K562 (cell line): Measurements from ENCODE around the gene UBE2E1. TPM values are rescaled to one million over a fixed set of nuclear protein-coding genes. Genes with fewer than 3 reads are reported as not detected.

Experiments
- ATAC-seq: fragments of 200-7000 bp; cut with Tn5 transposase; 3 replicates; pipeline ENCODE4 v1.9.1; 2020; ENCODE audit warnings: moderate library complexity
- BruUV-seq: library from RNA; stranded (reverse); fragments of 400-500 nt; replicated peaks from 2 replicates; lab custom pipeline; 2021; lab: Mats Ljungman, UMichigan
- CTCF ChIA-PET: fragments of 300-600 bp; formaldehyde crosslinking; extraction: SDS; loops from one replicate; lab custom pipeline; 2021; ENCODE audit warnings: low intra/inter-chr PET ratio; lab: Yijun Ruan, JAX
- POLR2A ChIA-PET: fragments of 300-600, 350-650 bp; sonication (Branson Sonifier 250); formaldehyde crosslinking; extraction: SDS; loops from one replicate; lab custom pipeline; 2021; ENCODE audit warnings: antibody characterized with exemption, inconsistent platforms; lab: Yijun Ruan, JAX
- DNase-seq, 4 experiments: peaks; one replicate each; pipeline versions ENCODE4 v3.0.0 to v3.0.0-alpha.2; 2011 to 2018; ENCODE audit warnings: low spot score in 3 of 4, mixed read lengths in 3 of 4; ENCODE audit errors: extremely low read depth in 1 of 4
- FAIRE-seq: peaks from 2 replicates; lab custom pipeline; 2011; peaks lifted over from hg19 to GRCh38; lab: Jason Lieb, UNC
- H2AFZ ChIP-seq: 2 replicates; pipeline ENCODE4 v1.6.0; 2011; ENCODE audit warnings: low read depth, low read length, control low read depth, inconsistent platforms
- H3K27ac ChIP-seq: fragments of 200-600 bp; 3 replicates; pipeline ENCODE4 v1.8.0; 2011; ENCODE audit warnings: low read depth, mild to moderate bottlenecking, control low read depth, inconsistent platforms, low read length, moderate library complexity, mixed read lengths; ENCODE audit errors: extremely low read depth
- H3K27me3 ChIP-seq, 2 experiments: fragments of 300-600 bp in 1 of 2; 2 replicates in 1 of 2; 3 replicates in 1 of 2; pipeline versions ENCODE4 v1.6.0 to v1.8.0; 2011; ENCODE audit warnings: inconsistent platforms in 2 of 2, low read length in 2 of 2, mild to moderate bottlenecking in 1 of 2, mixed read lengths in 1 of 2, moderate library complexity in 1 of 2; ENCODE audit not compliant: control insufficient read depth in 2 of 2, insufficient read depth in 2 of 2
- H3K36me3 ChIP-seq: fragments of 300-600 bp; 3 replicates; pipeline ENCODE4 v1.8.0; 2011; ENCODE audit warnings: mild to moderate bottlenecking, low read length, inconsistent platforms; ENCODE audit not compliant: control insufficient read depth, insufficient read depth
- H3K4me1 ChIP-seq, 2 experiments: fragments of 200-600 bp in 1 of 2; replicated peaks in 1 of 2; 2 replicates in 1 of 2; 3 replicates in 1 of 2; pipeline versions ENCODE4 v1.5.1 to v1.8.0; 2011; ENCODE audit warnings: inconsistent platforms in 2 of 2, low read length in 2 of 2, mild to moderate bottlenecking in 1 of 2, mixed read lengths in 1 of 2, moderate library complexity in 1 of 2; ENCODE audit not compliant: control insufficient read depth in 2 of 2, insufficient read depth in 2 of 2
- H3K4me2 ChIP-seq: 2 replicates; pipeline ENCODE4 v1.6.1; 2011; ENCODE audit warnings: low read length, control low read depth, inconsistent platforms, mixed read lengths; ENCODE audit not compliant: insufficient read depth
- H3K4me3 ChIP-seq: fragments of 200-600 bp; sonication (generic), shearing (Covaris generic); 2 replicates; pipeline ENCODE4 v1.5.1; 2016; ENCODE audit warnings: control low read depth, inconsistent platforms
- H3K79me2 ChIP-seq: fragments of 200-600 bp; 3 replicates; pipeline ENCODE4 v1.8.0; 2011; ENCODE audit warnings: low read length, inconsistent platforms; ENCODE audit not compliant: control insufficient read depth, insufficient read depth
- H3K9ac ChIP-seq, 2 experiments: 2 replicates each; pipeline versions ENCODE4 v1.6.0 to v1.6.1; 2011; ENCODE audit warnings: low read depth in 2 of 2, low read length in 2 of 2, control low read depth in 1 of 2, inconsistent platforms in 1 of 2, mild to moderate bottlenecking in 1 of 2, mixed read lengths in 1 of 2; ENCODE audit not compliant: insufficient read depth in 1 of 2
- H3K9me1 ChIP-seq: one replicate; pipeline ENCODE4 v1.6.0; 2011; ENCODE audit warnings: inconsistent platforms, mild to moderate bottlenecking, low read length, moderate library complexity; ENCODE audit not compliant: control insufficient read depth, insufficient read depth
- H3K9me3 ChIP-seq: replicated peaks from 2 replicates; pipeline ENCODE4 v1.5.1; 2011; ENCODE audit warnings: low read depth, low read length, inconsistent platforms; ENCODE audit not compliant: control insufficient read depth, insufficient read depth
- H4K20me1 ChIP-seq: replicated peaks from 2 replicates; pipeline ENCODE4 v1.6.1; 2011; ENCODE audit warnings: low read length, inconsistent platforms, mixed read lengths; ENCODE audit not compliant: control insufficient read depth, insufficient read depth
- CBFA2T2 ChIP-seq: fragments of 450-650 bp; conservative IDR thresholded peaks from 2 replicates; pipeline ENCODE4 v1.6.1; 2017; ENCODE audit warnings: mild to moderate bottlenecking
- CCNT2 ChIP-seq: IDR thresholded peaks from 2 replicates; pipeline ENCODE4 v1.6.1; 2011; ENCODE audit warnings: borderline replicate concordance, low read depth, mild to moderate bottlenecking, moderate library complexity, mixed read lengths, low read length; ENCODE audit not compliant: insufficient read length; ENCODE audit errors: extremely low read depth
- CEBPB ChIP-seq: fragments of 450-650 bp; IDR thresholded peaks from 2 replicates; pipeline ENCODE4 v1.6.1; 2016; ENCODE audit warnings: missing genetic modification characterization, missing compliant biosample characterization
- HCFC1 ChIP-seq: IDR thresholded peaks from 2 replicates; pipeline ENCODE4 v1.6.1; 2012; ENCODE audit warnings: low read depth, low read length, improper control_type of control experiment
- HES1 ChIP-seq: fragments of 450-650 bp; IDR thresholded peaks from 2 replicates; pipeline ENCODE4 v1.6.1; 2016; ENCODE audit warnings: low read depth, mild to moderate bottlenecking, moderate library complexity
- HMGN3 ChIP-seq: IDR thresholded peaks from 2 replicates; pipeline ENCODE4 v1.6.1; 2011; ENCODE audit warnings: borderline replicate concordance, low read depth, mild to moderate bottlenecking, mixed read lengths, low read length; ENCODE audit not compliant: insufficient read length; ENCODE audit errors: extremely low read depth
- ILK ChIP-seq: fragments of 450-650 bp; IDR thresholded peaks from 2 replicates; pipeline ENCODE4 v1.6.1; 2016; ENCODE audit warnings: missing genetic modification characterization, low read depth, mild to moderate bottlenecking, missing compliant biosample characterization, moderate library complexity, borderline replicate concordance
- RNF2 ChIP-seq: sonication (generic); IDR thresholded peaks from 2 replicates; pipeline ENCODE4 v1.6.1; 2016
- SMAD3 ChIP-seq: fragments of 450-650 bp; formaldehyde crosslinking; conservative IDR thresholded peaks from 2 replicates; pipeline ENCODE4 v1.4.0; 2020; ENCODE audit warnings: mild to moderate bottlenecking
- SMARCA4 ChIP-seq: fragments of 450-650 bp; IDR thresholded peaks from 2 replicates; pipeline ENCODE4 v1.6.1; 2016
- TCF7L2 ChIP-seq: fragments of 150-350 bp; IDR thresholded peaks from 2 replicates; pipeline ENCODE4 v1.6.1; 2016; ENCODE audit warnings: low read depth, mild to moderate bottlenecking, low read length, moderate library complexity
- ZBTB7A ChIP-seq: IDR thresholded peaks from 2 replicates; pipeline ENCODE4 v1.6.1; 2011; ENCODE audit warnings: low read depth, mild to moderate bottlenecking, low read length, moderate library complexity, borderline replicate concordance; ENCODE audit not compliant: control insufficient read depth
- ZC3H4 ChIP-seq: sonication (generic); formaldehyde crosslinking; IDR thresholded peaks from 2 replicates; pipeline ENCODE4 v1.9.0; 2021; ENCODE audit warnings: missing genetic modification reagents, borderline replicate concordance
- ZNF143 ChIP-seq: sonication (generic); formaldehyde crosslinking; IDR thresholded peaks from 2 replicates; pipeline ENCODE4 v1.9.0; 2022; ENCODE audit warnings: mild to moderate bottlenecking, missing genetic modification reagents
- ZNF282 ChIP-seq: sonication (generic); formaldehyde crosslinking; IDR thresholded peaks from 2 replicates; pipeline ENCODE4 v1.8.1; 2023; ENCODE audit warnings: missing genetic modification reagents
- ZNF57 ChIP-seq: fragments of 450-650 bp; formaldehyde crosslinking; IDR thresholded peaks from 2 replicates; pipeline ENCODE4 v1.4.0; 2020; ENCODE audit warnings: mild to moderate bottlenecking, moderate library complexity
- WGBS: fragments of 100-300 bp; shearing (Covaris generic); methylation state at CpG from one replicate; pipeline ENCODE4 v1.1.6; 2016; ENCODE audit warnings: low coverage, mixed read lengths; ENCODE audit not compliant: insufficient coverage; ENCODE audit errors: missing lambda C conversion rate; 5-methylcytosine and 5-hydroxymethylcytosine counted together
- in situ Hi-C: fragments of 300-500 bp; cut with MboI; formaldehyde crosslinking; loops from 4 replicates; pipeline ENCODE4 v1.15.0; 2018; ENCODE audit warnings: inconsistent platforms, mixed read lengths
- intact Hi-C: fragments of 100-400 bp; cut with micrococcal nuclease; formaldehyde crosslinking; loops from 2 replicates; pipeline ENCODE4 v1.14.2; 2022
- polyA plus RNA-seq, 8 experiments: library from polyadenylated mRNA; depleted of rRNA in 4 of 8; stranded (reverse) in 5 of 8; unstranded in 3 of 8; fragments of >200 nt; fragmentation: Nextera tagmentation in 2 of 8; fragmentation: Illumina TruSeq in 1 of 8; extraction: Ambion mirVana in 2 of 8; extraction: Trizol in 1 of 8; gene quantifications; 2 replicates each; pipeline versions ENCODE4 v1.2.1 to v1.2.3, GENCODE V29; 2011 to 2014; ENCODE audit warnings: inconsistent platforms in 1 of 8, missing spikeins in 1 of 8
- total RNA-seq, 7 experiments: library from RNA; depleted of rRNA in 6 of 7; stranded (reverse); fragments of >200 nt in 6 of 7; fragmentation: Illumina TruSeq in 2 of 7; extraction: Trizol in 2 of 7; gene quantifications; 2 replicates each; pipeline versions ENCODE4 v1.2.1 to v1.2.3, GENCODE V29; 2011 to 2021; ENCODE audit warnings: low replicate concordance in 1 of 7

Gene UBE2E1
- total and polyA plus RNA-seq, 9 of the 15 experiments (the other 6 are each of a cell fraction or from before 2014, with no cell fraction given) = 54.4 to 294 (median 165) TPM

DNA sequence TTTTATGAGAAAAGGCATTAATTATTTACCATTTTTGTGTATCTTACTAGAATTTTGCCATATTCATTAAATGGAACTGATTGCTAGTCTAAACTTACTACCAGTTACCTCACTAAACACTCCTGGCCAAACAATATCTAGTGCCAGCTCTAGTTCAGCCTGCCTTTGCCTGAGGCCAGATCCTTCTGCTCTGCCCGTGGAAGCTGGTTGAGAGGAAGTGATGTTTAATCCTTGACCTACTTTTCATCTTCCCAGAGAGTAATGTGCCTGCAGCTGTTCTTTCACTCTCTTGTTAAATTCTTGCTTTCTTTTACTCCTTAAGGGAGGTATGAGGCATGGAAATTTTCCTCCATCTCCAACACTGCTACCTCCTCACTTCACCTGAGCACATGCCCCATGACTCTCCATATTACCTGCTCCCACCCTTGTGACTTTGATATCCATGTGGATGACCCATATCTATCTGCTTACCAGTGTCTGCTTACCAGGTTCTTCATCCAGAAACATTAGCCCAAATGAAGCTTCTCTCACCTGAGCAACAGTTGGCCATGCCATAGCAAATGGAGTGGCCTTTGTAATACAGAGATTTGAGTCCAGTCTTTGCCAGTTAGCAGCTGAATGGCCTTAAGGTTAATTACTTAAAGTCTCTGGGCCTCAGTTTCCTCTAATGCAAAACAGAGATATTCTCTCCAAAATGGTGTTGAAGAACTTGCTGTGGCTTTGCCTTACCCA is 53.4 kb downstream of the UBE2E1 start:
- peaks cover 59% of the 10 kb centered on the region for H3K79me2 ChIP-seq
- CTCF ChIA-PET = no interaction called here

GRCh38 chr3:23859839-23860382 is 54.2 kb downstream of the UBE2E1 start:
- no peak overlapping the region for H3K27ac ChIP-seq
- WGBS = 88% methylated on average over 7 of the region's 7 CpGs
- H3K4me3 ChIP-seq = no peak overlapping the region
- no peak for DNase-seq
- CTCF ChIA-PET = no interaction called here
- no peak for FAIRE-seq
- H3K27me3 ChIP-seq = no peaks in the 10 kb centered on the region
- no peak overlapping the region for H3K4me2 ChIP-seq
- no peaks in the 10 kb centered on the region for H3K9me1 ChIP-seq
- H3K79me2 ChIP-seq = peaks cover 55% of the 10 kb centered on the region
- H3K9me3 ChIP-seq = no peaks in the 10 kb centered on the region
- no peaks in the 10 kb centered on the region for H3K4me1 ChIP-seq
- POLR2A ChIA-PET = interaction anchor here (1.0 kb wide), 1 partner anchor 28 kb away, joined by 6 read pairs; no protein-coding TSS in a partner anchor
- no peak for ATAC-seq
- H3K9ac ChIP-seq = no peak overlapping the region; a peak in 1 of 4 replicates
- intact Hi-C loops = no loop called here
- BruUV-seq = no TSS peak
- peaks cover 18% of the 10 kb centered on the region; the same call in 1 of the 3 replicates for H3K36me3 ChIP-seq
- in situ Hi-C loops = no loop called here
- H2AFZ ChIP-seq = no peak overlapping the region
- H4K20me1 ChIP-seq = peaks cover 11% of the 10 kb centered on the region
- TF ChIP-seq HCFC1 (no peak), SMARCA4 (no peak), ZC3H4 (CRISPR knock-in tag) (no peak), RNF2 (no peak), HMGN3 (no peak), CCNT2 (no peak), TCF7L2 (no peak), ZNF143 (CRISPR knock-in tag) (no peak), ILK (tag) (no peak), CBFA2T2 (no peak), CEBPB (no peak), HES1 (no peak), ZBTB7A (no peak)

More for the DNA sequence above, 53.4 kb downstream of the UBE2E1 start:
- no peaks in the 10 kb centered on the region for H3K4me1 ChIP-seq
- H3K4me2 ChIP-seq = no peak overlapping the region
- no peaks in the 10 kb centered on the region for H3K9me3 ChIP-seq
- WGBS = 76% methylated on average over 1 of the region's 1 CpG
- intact Hi-C loops = no loop called here
- FAIRE-seq (no peak), ATAC-seq (no peak), DNase-seq (no peak)
- H3K9ac ChIP-seq = no peak overlapping the region
- in situ Hi-C loops = no loop called here
- no peak overlapping the region for H3K27ac ChIP-seq
- peaks cover 15% of the 10 kb centered on the region; the same call in 1 of the 3 replicates for H3K36me3 ChIP-seq
- no peak overlapping the region for H3K4me3 ChIP-seq
- no peak for TF ChIP-seq SMAD3 (CRISPR knock-in tag)
- TF ChIP-seq ZNF57 (CRISPR knock-in tag) = no peak
- no peak for TF ChIP-seq ZNF282 (CRISPR knock-in tag)
- no peak for TF ChIP-seq ILK (tag)
- H2AFZ ChIP-seq = no peak overlapping the region
- H3K27me3 ChIP-seq = no peaks in the 10 kb centered on the region
- H4K20me1 ChIP-seq = peaks cover 11% of the 10 kb centered on the region
- POLR2A ChIA-PET = interaction anchor here (0.9 to 2.1 kb wide), 7 partner anchors 11 to 57 kb away, joined by 3 to 7 read pairs (median 4); partner anchors contain the start of genes NKIRAS1 and RPL15
- no TSS peak for BruUV-seq
- no peaks in the 10 kb centered on the region for H3K9me1 ChIP-seq
